ENCODE data around the gene RAB20. TPM values are rescaled to one million over a fixed set of nuclear protein-coding genes. Genes with fewer than 3 reads are reported as not detected.
A peak's percentile ranks its signal among the peaks of the same experiment; 100 is the strongest.

Gene RAB20
- total and polyA plus RNA-seq, 2 experiments from 2014 or later: 14.0 to 22.4 TPM

DNA sequence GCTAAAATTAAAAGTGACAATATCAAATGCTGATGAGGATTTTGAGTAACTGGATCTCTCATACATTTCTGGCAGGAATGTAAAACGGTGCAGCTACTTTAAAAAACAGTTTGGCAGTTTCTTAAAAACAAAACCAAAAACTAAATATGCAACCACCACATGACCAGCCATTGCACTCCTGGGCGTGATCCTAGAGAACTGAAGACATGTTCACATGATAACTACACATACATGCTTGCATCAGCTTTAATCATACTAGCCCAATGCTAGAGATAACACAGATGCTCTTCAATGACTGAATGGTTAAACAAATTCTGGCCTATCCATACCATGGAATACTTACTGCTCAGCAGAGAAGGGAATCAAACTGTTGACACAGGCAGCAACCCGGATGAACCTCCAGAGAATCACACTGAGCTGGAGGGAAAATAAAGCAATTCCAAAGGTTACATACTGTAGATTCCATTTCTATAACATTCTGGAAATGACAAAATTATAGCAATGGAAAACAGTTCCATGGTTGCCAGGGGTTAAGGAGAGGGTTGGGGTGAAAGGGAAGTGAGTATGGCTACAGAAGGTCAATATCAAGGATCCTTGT is 28.4 kb upstream of the RAB20 start:
- no peaks in the 10 kb centered on the region for H3K4me1 ChIP-seq (ENCODE audit: low read depth)
- no peaks in the 10 kb centered on the region for H3K36me3 ChIP-seq
- TF ChIP-seq, protein P1, sequence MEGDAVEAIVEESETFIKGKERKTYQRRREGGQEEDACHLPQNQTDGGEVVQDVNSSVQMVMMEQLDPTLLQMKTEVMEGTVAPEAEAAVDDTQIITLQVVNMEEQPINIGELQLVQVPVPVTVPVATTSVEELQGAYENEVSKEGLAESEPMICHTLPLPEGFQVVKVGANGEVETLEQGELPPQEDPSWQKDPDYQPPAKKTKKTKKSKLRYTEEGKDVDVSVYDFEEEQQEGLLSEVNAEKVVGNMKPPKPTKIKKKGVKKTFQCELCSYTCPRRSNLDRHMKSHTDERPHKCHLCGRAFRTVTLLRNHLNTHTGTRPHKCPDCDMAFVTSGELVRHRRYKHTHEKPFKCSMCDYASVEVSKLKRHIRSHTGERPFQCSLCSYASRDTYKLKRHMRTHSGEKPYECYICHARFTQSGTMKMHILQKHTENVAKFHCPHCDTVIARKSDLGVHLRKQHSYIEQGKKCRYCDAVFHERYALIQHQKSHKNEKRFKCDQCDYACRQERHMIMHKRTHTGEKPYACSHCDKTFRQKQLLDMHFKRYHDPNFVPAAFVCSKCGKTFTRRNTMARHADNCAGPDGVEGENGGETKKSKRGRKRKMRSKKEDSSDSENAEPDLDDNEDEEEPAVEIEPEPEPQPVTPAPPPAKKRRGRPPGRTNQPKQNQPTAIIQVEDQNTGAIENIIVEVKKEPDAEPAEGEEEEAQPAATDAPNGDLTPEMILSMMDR (IDR thresholded peaks at IDR 0.05; ENCODE audit: low read depth, low read length): no peak
- no peak for DNase-seq (ENCODE audit: low read depth in 1 of 2, low spot score in 1 of 2)
- H3K27ac ChIP-seq: no peak overlapping the region
- H3K4me3 ChIP-seq: no peak overlapping the region
- H3K9me3 ChIP-seq (ENCODE audit: low read depth): no peaks in the 10 kb centered on the region
- H3K27me3 ChIP-seq: no peaks in the 10 kb centered on the region

DNA sequence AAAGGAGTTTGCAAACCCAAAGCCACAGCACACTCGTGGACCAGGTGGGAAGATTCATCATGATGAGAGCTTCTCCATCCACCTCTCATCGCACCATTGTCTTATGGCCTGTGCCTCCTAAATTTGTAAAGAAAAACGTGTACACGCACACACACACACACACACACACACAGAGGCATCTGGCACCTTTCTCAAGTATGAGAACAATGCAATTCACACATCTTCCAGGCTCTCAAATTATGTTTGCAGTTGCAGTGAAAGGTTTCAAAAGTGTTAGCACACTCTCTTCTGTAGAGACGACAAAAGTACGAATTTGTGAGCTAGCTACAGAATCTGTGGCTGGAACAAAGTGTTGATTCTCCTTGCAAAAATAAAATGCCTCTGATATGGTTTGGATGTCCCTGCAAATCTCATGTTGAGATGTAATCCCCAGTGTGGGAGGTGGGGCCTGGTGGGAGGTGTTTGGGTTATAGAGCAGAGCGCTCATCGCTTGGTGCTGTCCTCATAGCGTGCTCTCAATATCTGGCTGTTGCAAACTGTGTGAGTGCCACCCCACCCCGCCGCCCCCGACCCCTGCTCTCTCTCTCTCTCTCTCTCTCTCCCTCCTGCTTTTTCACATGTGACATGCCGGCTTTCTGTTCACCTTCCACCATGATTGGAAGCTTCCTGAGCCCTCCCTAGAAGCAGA is 21.8 kb upstream of the RAB20 start:
- TF ChIP-seq, protein P1 (IDR thresholded peaks at IDR 0.05; ENCODE audit: low read depth, low read length): no peak
- Histone ChIP-seq H3K27ac (no peak overlapping the region), H3K4me3 (no peak overlapping the region), H3K4me1 (ENCODE audit: low read depth) (no peaks in the 10 kb centered on the region), H3K9me3 (ENCODE audit: low read depth) (no peaks in the 10 kb centered on the region), H3K27me3 (no peaks in the 10 kb centered on the region), H3K36me3 (no peaks in the 10 kb centered on the region)
- DNase-seq (ENCODE audit: low read depth in 1 of 2, low spot score in 1 of 2): no peak

- Histone ChIP-seq H3K4me1 (ENCODE audit: low read depth) (no peaks in the 10 kb centered on the region), H3K9me3 (ENCODE audit: low read depth) (no peaks in the 10 kb centered on the region), H3K27ac (no peak overlapping the region), H3K36me3 (no peaks in the 10 kb centered on the region), H3K4me3 (no peak overlapping the region), H3K27me3 (no peaks in the 10 kb centered on the region)
- TF ChIP-seq, protein P1 (IDR thresholded peaks at IDR 0.05; ENCODE audit: low read depth, low read length): no peak
- no peak for DNase-seq (ENCODE audit: low read depth in 1 of 2, low spot score in 1 of 2)
These were observed 21.0 kb upstream of the RAB20 start for GRCh38 chr13:110582421-110582954.

GRCh38 chr13:110581506-110582185 is 20.1 kb upstream of the RAB20 start:
- Histone ChIP-seq H3K27ac (no peak overlapping the region), H3K9me3 (ENCODE audit: low read depth) (no peaks in the 10 kb centered on the region), H3K4me3 (no peak overlapping the region), H3K27me3 (no peaks in the 10 kb centered on the region), H3K4me1 (ENCODE audit: low read depth) (no peaks in the 10 kb centered on the region), H3K36me3 (no peaks in the 10 kb centered on the region)
- DNase-seq (ENCODE audit: low read depth in 1 of 2, low spot score in 1 of 2): no peak
- TF ChIP-seq, protein P1 (IDR thresholded peaks at IDR 0.05; ENCODE audit: low read depth, low read length): no peak

DNA sequence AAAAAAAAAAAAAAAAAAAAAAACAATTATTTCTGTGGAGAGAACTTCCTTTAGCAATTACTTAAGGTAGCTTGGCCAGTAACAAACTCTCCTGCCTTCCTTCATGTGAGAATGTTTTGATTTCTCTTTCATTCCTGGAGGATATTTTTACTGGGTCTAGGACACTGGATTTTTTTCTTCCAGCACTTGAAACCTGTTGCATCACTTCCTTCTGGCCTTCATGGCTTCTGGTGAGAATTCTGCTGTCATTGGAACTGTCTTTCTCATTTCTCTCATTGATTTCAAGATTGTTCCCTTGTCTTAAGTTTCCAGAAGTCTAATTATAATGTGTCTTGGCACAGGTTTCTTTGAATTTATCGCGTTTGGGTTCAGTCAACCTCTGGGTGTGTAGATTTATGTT is 19.3 kb upstream of the RAB20 start:
- Histone ChIP-seq H3K27ac (no peak overlapping the region), H3K27me3 (no peaks in the 10 kb centered on the region), H3K9me3 (ENCODE audit: low read depth) (no peaks in the 10 kb centered on the region), H3K4me1 (ENCODE audit: low read depth) (no peaks in the 10 kb centered on the region), H3K4me3 (no peak overlapping the region), H3K36me3 (no peaks in the 10 kb centered on the region)
- TF ChIP-seq, protein P1 (IDR thresholded peaks at IDR 0.05; ENCODE audit: low read depth, low read length): no peak
- DNase-seq (ENCODE audit: low read depth in 1 of 2, low spot score in 1 of 2): peak in 1 of 2 donors; percentile 33

Measured in cardiac muscle cell (in vitro differentiated cells and primary cell).